Measurements from ENCODE around the gene DPRX.

DPRX gene

GRCh38 chr19:53631949-53632407, at the start of gene DPRX:
DPRX (plus strand) TSS chr19:53631999; CDS start chr19:53632107, 108 bp downstream.
- no peak for DNase-seq (ENCODE audit: extremely low read depth in 1 of 2, low read depth in 1 of 2)

GRCh38 chr19:53583181-53583580, 48.6 kb upstream of the DPRX start:
- no peak for DNase-seq (ENCODE audit: extremely low read depth in 1 of 2, low read depth in 1 of 2)

- DNase-seq (ENCODE audit: extremely low read depth in 1 of 2, low read depth in 1 of 2): no peak
Measured at GRCh38 chr19:53586277-53586691, 45.5 kb upstream of the DPRX start.

GRCh38 chr19:53594811-53595509, 36.8 kb upstream of the DPRX start:
- no peak for DNase-seq (ENCODE audit: extremely low read depth in 1 of 2, low read depth in 1 of 2)

GRCh38 chr19:53595510-53595867, 36.3 kb upstream of the DPRX start:
- no peak for DNase-seq (ENCODE audit: extremely low read depth in 1 of 2, low read depth in 1 of 2)

GRCh38 chr19:53596056-53596455, 35.7 kb upstream of the DPRX start:
- no peak for DNase-seq (ENCODE audit: extremely low read depth in 1 of 2, low read depth in 1 of 2)

- no peak for DNase-seq (ENCODE audit: extremely low read depth in 1 of 2, low read depth in 1 of 2)
Measured at GRCh38 chr19:53597023-53597422, 34.8 kb upstream of the DPRX start.

- no peak for DNase-seq (ENCODE audit: extremely low read depth in 1 of 2, low read depth in 1 of 2)
Measured at GRCh38 chr19:53598361-53598760, 33.4 kb upstream of the DPRX start.

GRCh38 chr19:53600217-53600616, 31.6 kb upstream of the DPRX start:
- DNase-seq (ENCODE audit: extremely low read depth in 1 of 2, low read depth in 1 of 2): no peak

- no peak for DNase-seq (ENCODE audit: extremely low read depth in 1 of 2, low read depth in 1 of 2)
Measured at GRCh38 chr19:53606031-53606430, 25.8 kb upstream of the DPRX start.

GRCh38 chr19:53608381-53608780, 23.4 kb upstream of the DPRX start:
- DNase-seq (ENCODE audit: extremely low read depth in 1 of 2, low read depth in 1 of 2): no peak

- no peak for DNase-seq (ENCODE audit: extremely low read depth in 1 of 2, low read depth in 1 of 2)
Measured at GRCh38 chr19:53612762-53613526, 18.9 kb upstream of the DPRX start.

GRCh38 chr19:53621885-53622740, 9.7 kb upstream of the DPRX start:
- no peak for DNase-seq (ENCODE audit: extremely low read depth in 1 of 2, low read depth in 1 of 2)

GRCh38 chr19:53624771-53625545, 6.8 kb upstream of the DPRX start:
- DNase-seq (ENCODE audit: extremely low read depth in 1 of 2, low read depth in 1 of 2): no peak

GRCh38 chr19:53626486-53626885, 5.3 kb upstream of the DPRX start:
- DNase-seq (ENCODE audit: extremely low read depth in 1 of 2, low read depth in 1 of 2): no peak

- no peak for DNase-seq (ENCODE audit: extremely low read depth in 1 of 2, low read depth in 1 of 2)
Measured at GRCh38 chr19:53626976-53627375, 4.8 kb upstream of the DPRX start.

- no peak for DNase-seq (ENCODE audit: extremely low read depth in 1 of 2, low read depth in 1 of 2)
Measured at GRCh38 chr19:53634768-53635167, 3.0 kb downstream of the DPRX start.

GRCh38 chr19:53639471-53639870, 7.7 kb downstream of the DPRX start:
- DNase-seq (ENCODE audit: extremely low read depth in 1 of 2, low read depth in 1 of 2): no peak

GRCh38 chr19:53642381-53643099, 10.7 kb downstream of the DPRX start:
- no peak for DNase-seq (ENCODE audit: extremely low read depth in 1 of 2, low read depth in 1 of 2)
